Fibroblast of skin of left quadriceps (primary cell): ENCODE data around the gene NAT16.
"Not testable (repeated sequence)": the region's sequence is repeated elsewhere in the genome, so short reads cannot be mapped to it uniquely, and the experiment has no call there.

Experiments used
- DNase-seq, 2 experiments: peaks; one replicate each; pipeline ENCODE4 v3.0.0-alpha.2; 2013; ENCODE audit warnings: low read depth in 2 of 2

NAT16 gene

DNA sequence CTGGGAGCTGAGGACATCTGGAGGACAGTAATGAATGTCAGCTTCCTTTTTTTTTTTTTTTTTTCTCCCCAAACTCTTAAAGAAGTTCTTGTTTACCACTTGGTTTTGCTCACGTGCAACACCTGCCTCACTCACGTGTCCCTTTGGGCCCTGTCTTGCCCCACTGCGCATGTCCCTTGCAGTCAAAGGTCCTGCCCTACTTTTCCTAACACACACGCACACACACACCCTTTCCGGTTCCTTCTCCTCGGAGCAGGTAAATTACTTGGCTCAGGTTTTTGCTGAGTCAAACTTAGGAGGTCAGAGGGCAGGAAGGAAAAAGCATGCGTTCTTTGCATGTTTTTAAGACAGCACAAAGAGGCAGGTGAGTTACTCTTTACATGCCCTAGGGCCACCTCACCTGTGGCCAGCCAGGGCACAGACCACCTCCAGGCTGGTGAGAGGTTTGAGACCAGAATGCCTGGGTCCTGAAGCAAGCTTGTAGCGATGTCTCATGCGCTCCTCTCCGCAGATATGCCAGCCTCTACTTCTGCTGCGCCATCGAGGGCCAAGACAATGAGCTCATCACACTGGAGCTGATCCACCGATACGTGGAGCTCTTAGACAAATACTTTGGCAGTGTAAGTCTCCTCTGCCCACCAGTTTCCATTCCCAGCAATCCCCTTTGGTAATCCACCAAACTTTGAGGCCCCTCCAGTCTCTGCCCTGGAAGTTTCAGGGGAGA, 23.1 kb downstream of the NAT16 start:
- DNase-seq: no peak

- no peak for DNase-seq
Observed at GRCh38 chr7:101156277-101156676, 23.8 kb downstream of the NAT16 start.

DNA sequence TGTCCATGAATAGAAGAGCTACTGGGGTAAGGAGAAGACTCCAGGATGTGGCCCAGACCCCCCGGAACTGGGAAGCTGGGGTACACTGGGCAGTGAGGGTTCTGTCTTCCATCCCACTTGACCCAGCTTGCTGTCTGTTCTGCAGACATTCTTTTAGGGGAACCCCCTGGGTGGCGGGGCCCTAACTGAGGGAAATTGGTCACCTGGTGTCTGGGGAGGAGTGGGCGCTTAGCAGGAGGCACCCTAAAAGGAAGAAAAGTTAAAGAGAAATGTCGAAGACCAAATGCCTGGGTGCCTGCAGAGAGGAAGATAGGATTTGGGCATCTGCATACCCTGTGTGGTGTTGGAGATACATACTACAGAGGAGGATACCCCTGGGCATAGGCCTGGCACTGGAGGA, 24.8 kb downstream of the NAT16 start:
- no peak for DNase-seq

DNA sequence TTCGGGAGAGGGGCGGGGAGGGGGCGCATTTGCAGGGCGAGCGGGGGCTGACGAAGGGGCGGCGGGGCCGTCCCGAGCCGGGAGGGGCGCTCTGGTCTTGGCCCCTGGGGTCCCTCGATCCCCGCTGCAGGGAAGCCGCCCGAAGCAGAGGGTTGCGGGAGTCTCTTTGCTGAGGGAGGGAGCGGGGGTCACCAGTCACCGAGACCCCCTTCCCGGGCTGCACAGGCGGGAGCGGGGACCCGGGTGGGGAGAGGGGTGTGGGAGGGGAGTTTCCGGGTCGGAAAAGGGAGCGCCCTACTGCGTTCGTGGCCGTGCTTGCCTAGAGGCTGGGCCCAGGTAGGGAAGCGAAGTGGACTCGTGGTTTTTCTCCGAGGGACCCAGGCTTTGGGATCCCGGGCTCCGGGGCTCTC, 25.4 kb downstream of the NAT16 start:
- DNase-seq: no peak

DNA sequence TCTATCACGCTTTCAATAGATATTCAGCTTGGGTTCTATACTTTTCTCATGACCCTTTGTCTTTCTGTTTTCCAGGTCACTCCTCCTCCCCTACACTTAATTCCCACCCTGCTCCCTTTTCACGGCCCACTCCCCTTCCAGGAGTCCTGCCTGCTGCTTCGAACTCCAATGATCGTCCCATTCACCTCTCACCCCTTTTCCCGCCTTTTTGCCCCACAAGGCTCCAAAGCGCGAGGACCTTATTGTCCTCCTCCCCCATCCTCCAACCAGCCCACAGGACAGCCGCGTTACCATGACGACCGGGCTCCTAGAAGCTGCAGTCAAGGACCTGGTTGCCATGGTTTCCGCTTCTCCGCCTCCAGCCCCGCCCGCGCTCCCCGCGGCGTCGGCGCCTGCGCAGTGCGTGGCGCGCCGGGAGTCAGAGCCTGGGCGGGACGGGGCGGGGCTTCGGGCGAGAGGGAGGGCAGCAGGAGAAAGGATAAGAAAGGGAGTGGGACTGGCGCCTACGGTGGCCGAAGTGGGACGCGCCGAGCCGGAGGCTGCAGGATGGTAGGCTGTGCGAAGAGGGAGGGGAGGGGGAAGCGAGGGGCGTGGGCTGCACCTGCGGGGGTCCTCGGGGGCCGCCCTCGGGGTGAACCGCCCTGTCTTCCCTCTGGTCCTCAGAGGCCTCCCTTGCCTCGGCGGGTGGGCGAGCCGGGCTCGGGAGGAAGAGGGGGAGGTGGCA, 26.0 kb downstream of the NAT16 start, which contains the start of gene AP1S1:
Gene AP1S1, plus strand, starts transcription at position 508 of the 724 bp plus-strand sequence. Its CDS starts 39 bp downstream, at position 547.
- DNase-seq: peak; percentile 86 to 89

DNA sequence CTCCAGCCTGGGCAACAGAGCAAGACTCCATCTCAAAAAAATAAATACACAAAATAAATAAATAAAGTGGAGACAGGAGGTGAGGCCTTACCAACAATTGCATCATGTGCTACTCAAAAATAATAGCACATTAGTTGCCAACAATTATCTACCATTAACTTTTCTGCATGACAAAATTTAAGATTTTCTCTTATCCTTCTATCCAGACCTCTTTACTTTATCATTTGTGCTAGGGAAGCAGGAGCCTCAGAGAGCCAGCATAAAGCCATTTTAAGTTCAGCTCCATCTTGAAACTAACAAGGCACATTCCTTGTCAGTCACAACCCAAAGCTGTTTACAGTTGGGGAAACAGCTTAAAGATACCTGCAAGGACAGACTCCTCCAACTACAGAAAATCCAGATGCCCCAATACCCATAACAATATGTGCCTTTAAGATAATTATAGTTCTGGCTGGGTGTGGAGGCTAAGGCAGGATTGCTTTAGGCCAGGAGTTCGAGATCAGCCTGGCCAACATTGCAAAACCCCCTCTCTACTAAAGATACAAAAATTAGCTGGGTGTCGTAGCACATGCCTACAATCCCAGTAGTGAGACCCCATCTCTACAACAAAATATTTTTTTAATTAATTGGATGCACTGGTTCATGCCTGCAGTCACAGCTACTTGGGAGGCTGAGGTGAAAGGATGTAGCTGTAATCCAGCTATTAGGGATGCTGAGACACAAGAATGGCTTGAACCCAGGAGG, 28.0 kb downstream of the NAT16 start:
- no peak for DNase-seq

DNA sequence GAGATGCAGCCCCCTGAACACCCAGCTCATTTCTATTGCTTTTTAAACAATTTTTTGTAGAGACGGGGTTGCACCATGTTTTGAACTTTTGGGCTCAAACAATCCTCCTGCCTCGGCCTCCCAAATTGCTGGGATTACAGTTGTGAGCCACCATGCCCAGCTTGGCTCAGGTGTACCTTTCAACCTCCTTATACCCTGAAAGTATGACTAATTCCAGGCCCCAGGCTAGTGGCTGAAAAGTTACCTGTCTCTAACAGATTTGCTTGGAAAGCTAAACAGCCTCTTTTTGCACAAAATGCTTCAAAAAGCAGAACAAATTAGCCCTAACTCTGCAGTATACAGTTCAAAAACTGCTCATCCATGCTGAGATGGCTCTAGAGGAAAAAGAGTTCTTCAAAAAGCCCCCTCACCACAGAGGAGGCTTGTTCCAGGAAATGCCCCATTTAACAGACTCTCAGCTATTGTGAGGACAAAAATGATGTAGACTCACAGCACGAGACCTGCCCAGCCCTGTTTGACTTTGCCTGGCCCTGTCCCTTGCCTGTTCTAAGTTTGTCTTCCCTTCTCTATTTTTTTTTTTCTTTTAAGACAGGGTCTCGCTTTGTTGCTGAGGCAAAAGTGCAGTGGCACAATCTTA, 39.2 kb downstream of the NAT16 start:
- no peak for DNase-seq

DNA sequence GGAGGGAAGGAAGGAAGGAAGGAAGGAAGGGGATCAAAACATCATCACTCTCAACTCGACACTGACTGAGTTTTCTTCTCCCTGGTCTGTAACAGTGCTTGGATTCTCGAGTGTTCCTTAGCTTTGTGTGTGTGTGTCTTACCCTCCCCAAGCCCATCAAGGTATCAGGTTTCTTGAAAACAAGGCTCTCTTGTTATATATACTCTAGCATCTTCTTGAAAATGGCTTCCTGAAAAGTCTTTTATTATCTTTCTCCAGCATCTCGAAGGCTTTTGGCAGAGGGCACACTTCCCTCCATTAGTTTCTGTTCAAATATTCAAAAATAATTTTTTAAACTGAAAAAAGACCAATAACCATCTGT, 39.8 kb downstream of the NAT16 start:
- no peak for DNase-seq

DNA sequence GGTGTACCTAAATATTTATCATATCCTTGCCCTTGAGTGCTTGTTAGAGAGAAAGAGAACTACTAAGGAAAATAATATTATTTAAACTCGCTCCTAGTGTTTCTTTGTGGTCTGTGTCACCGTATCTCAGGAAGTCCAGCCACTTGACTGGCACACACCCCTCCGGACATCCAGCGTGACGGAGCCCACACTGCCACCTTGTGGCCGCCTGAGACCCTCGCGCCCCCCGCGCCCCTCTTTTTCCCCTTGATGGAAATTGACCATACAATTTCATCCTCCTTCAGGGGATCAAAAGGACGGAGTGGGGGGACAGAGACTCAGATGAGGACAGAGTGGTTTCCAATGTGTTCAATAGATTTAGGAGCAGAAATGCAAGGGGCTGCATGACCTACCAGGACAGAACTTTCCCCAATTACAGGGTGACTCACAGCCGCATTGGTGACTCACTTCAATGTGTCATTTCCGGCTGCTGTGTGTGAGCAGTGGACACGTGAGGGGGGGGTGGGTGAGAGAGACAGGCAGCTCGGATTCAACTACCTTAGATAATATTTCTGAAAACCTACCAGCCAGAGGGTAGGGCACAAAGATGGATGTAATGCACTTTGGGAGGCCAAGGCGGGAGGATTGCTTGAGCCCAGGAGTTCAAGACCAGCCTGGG, 41.8 kb downstream of the NAT16 start:
- DNase-seq: peak; percentile 91 to 92

DNA sequence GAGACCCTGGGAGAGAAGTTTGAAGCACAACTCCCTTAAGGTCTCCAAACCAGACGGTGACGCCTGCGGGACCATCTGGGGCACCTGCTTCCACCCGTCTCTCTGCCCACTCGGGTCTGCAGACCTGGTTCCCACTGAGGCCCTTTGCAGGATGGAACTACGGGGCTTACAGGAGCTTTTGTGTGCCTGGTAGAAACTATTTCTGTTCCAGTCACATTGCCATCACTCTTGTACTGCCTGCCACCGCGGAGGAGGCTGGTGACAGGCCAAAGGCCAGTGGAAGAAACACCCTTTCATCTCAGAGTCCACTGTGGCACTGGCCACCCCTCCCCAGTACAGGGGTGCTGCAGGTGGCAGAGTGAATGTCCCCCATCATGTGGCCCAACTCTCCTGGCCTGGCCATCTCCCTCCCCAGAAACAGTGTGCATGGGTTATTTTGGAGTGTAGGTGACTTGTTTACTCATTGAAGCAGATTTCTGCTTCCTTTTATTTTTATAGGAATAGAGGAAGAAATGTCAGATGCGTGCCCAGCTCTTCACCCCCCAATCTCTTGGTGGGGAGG, 42.4 kb downstream of the NAT16 start:
- no peak for DNase-seq

DNA sequence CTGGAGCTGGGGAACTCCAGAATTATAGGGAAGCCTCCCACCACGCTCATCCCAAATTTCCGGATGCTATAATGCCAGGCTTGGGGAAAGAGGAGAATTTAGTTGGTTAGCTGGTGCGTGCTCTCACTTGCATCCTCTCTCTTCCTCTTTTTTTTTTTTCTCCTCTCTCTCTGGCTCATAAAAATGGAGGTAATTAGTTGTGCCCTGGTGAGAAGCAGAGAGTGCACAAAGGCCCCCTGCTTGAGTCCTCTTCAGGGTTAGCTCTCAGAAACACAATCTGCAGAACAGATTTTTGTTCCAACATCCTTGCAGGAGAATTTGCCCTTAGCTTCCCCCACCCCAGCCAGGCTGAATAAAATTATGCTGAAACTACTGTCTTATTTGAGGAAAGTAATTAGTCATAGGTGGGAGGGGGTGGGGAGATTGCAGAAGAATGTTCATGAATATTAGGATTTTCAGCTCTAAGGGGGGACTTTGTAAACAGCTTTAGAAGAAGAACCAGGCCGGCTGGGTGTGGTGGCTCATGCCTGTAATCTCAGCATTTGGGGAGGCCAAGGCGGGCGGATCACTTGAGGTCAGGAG, 45.6 kb downstream of the NAT16 start:
- DNase-seq: peak; percentile 66

- no peak for DNase-seq
Observed at GRCh38 chr7:101133621-101134398, 46.3 kb downstream of the NAT16 start.

GRCh38 chr7:101132626-101133600, 47.2 kb downstream of the NAT16 start:
- DNase-seq: not testable (repeated sequence)

DNA sequence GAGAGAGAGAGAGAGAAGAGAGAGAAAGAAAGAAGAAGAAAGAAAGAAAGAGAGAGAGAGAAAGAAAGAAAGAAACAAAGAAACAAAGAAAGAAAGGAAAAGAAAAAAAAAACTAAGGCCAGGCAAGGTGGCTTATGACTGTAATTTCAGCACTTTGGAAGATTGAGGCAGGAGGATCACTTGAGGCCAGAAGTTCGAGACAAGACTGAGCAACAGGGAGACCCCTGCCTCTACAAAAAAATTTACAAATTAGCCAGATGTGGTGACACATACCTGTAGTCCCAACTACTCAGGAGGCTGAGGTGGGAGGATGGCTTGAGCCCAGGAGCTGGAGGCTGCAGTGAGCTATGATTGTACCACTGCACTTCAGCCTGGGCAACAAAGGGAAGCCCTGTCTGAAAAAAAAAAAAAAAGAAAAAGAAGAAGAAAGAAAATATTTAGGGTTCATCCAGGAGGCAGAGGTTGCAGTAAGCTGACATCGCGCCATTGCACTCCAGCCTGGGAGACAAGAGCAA, 50.4 kb downstream of the NAT16 start:
- no peak for DNase-seq

GRCh38 chr7:101128040-101128834, 51.9 kb downstream of the NAT16 start:
- no peak for DNase-seq

DNA sequence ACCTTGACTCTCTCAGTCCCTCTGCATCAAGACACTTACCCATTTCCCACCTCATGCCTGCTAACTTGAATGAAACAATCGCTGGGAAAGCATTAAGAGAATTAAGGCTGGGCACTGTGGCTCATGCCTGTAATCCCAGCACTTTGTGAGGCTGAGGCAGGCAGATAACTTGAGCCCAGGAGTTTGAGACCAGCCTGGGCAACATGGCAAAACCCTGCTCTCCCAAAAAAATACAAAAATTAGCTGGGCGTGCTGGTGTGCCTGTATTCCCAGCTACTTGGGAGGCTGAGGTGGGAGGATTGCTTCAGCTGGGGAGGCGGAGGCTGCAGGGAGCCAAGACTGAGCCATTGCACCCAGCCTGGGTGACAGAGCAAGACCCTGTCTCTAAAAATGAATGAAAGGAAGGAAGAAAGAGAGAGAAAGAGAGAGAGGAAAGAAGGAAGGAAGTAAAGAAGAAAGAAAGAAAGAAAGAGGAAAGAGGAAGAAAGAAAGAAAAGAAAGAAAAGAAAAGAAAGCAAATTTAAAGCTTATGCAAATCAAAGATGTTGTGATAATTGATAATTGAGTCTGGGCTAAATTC, 52.5 kb downstream of the NAT16 start:
- DNase-seq: no peak

GRCh38 chr7:101126651-101127459, 53.2 kb downstream of the NAT16 start, which contains the start of gene SERPINE1:
TSS of gene SERPINE1 (plus strand) at chr7:101127104. CDS start at chr7:101128394, 1,290 bp downstream.
- DNase-seq: peak; percentile 99
